HG02759 (cell line): Measurements from ENCODE around the gene TNFRSF21.
A peak's percentile ranks its signal among the peaks of the same experiment; 100 is the strongest.
"Not testable (repeated sequence)": the region's sequence is repeated elsewhere in the genome, so short reads cannot be mapped to it uniquely, and the experiment has no call there.

Experiments used
- ATAC-seq: cut with Tn5 transposase; IDR thresholded peaks from one replicate; pipeline ENCODE4 v1.9.1; 2021; ENCODE audit warnings: mild to moderate bottlenecking, moderate library complexity; ENCODE audit not compliant: unreplicated experiment

TNFRSF21 gene

GRCh38 chr6:47290124-47290834, 19.4 kb downstream of the TNFRSF21 start:
- no peak for ATAC-seq

- ATAC-seq: no peak
Observed at GRCh38 chr6:47288267-47289090, 21.2 kb downstream of the TNFRSF21 start.

- ATAC-seq: no peak
Observed at GRCh38 chr6:47286301-47286700, 23.4 kb downstream of the TNFRSF21 start.

- no peak for ATAC-seq
Observed at GRCh38 chr6:47283993-47284392, 25.7 kb downstream of the TNFRSF21 start.

- ATAC-seq: peak; percentile 65
Observed at GRCh38 chr6:47278545-47278944, 31.2 kb downstream of the TNFRSF21 start.

GRCh38 chr6:47277702-47278101, 32.0 kb downstream of the TNFRSF21 start:
- ATAC-seq: no peak

- no peak for ATAC-seq
Observed at GRCh38 chr6:47276377-47276776, 33.3 kb downstream of the TNFRSF21 start.

GRCh38 chr6:47275640-47276039, 34.1 kb downstream of the TNFRSF21 start:
- ATAC-seq: no peak

GRCh38 chr6:47275132-47275531, 34.6 kb downstream of the TNFRSF21 start:
- ATAC-seq: not testable (repeated sequence)

- no peak for ATAC-seq
Observed at GRCh38 chr6:47268572-47269187, 41.0 kb downstream of the TNFRSF21 start.

- ATAC-seq: no peak
Observed at GRCh38 chr6:47267301-47267700, 42.4 kb downstream of the TNFRSF21 start.

GRCh38 chr6:47265971-47266370, 43.7 kb downstream of the TNFRSF21 start:
- ATAC-seq: no peak

GRCh38 chr6:47264775-47265184, 44.9 kb downstream of the TNFRSF21 start:
- no peak for ATAC-seq

GRCh38 chr6:47263268-47263667, 46.4 kb downstream of the TNFRSF21 start:
- ATAC-seq: no peak

- no peak for ATAC-seq
Observed at GRCh38 chr6:47262231-47262630, 47.5 kb downstream of the TNFRSF21 start.

- ATAC-seq: no peak
Observed at GRCh38 chr6:47261191-47261590, 48.5 kb downstream of the TNFRSF21 start.

- no peak for ATAC-seq
Observed at GRCh38 chr6:47260021-47260420, 49.7 kb downstream of the TNFRSF21 start.

GRCh38 chr6:47258724-47259347, 50.9 kb downstream of the TNFRSF21 start:
- no peak for ATAC-seq

GRCh38 chr6:47256981-47257730, 52.5 kb downstream of the TNFRSF21 start:
- ATAC-seq: no peak

GRCh38 chr6:47256361-47256760, 53.3 kb downstream of the TNFRSF21 start:
- no peak for ATAC-seq

- ATAC-seq: no peak
Observed at GRCh38 chr6:47254906-47255305, 54.8 kb downstream of the TNFRSF21 start.
